ENCODE data around the gene LRP5. TPM values are rescaled to one million over a fixed set of nuclear protein-coding genes. Genes with fewer than 3 reads are reported as not detected.

Gene LRP5
- total RNA-seq, 1 experiment from 2014 or later: 0.07 TPM

GRCh38 chr11:68309621-68310185 is 2.7 kb upstream of the LRP5 start:
- no peak overlapping the region for H3K4me2 ChIP-seq (ENCODE audit: low read depth, low read length, poor library complexity, severe bottlenecking)

GRCh38 chr11:68311160-68312116 is 953 bp upstream of the LRP5 start:
- H3K27me3 ChIP-seq (ENCODE audit: low read length): no peaks in the 10 kb centered on the region
- H3K27ac ChIP-seq (ENCODE audit: low read length): no peak overlapping the region
- no peak overlapping the region for H3K4me3 ChIP-seq (ENCODE audit: low read length)
- no peaks in the 10 kb centered on the region for H3K36me3 ChIP-seq (ENCODE audit: insufficient read depth, low read length)
- no peak overlapping the region for H2AFZ ChIP-seq (ENCODE audit: low read length)
- no peak overlapping the region for H3K4me2 ChIP-seq (ENCODE audit: low read depth, low read length, poor library complexity, severe bottlenecking)
- H3K9me2 ChIP-seq (replicated peaks; ENCODE audit: insufficient read depth, low read length): no peaks in the 10 kb centered on the region
- no peak for DNase-seq
- no peaks in the 10 kb centered on the region for H3K9me3 ChIP-seq (ENCODE audit: low read length)
- no peak overlapping the region for H3K9ac ChIP-seq (ENCODE audit: low read length)
- no peaks in the 10 kb centered on the region for H3K79me2 ChIP-seq (ENCODE audit: low read length)
- no peaks in the 10 kb centered on the region for H3K4me1 ChIP-seq (ENCODE audit: low read length)
- H4K20me1 ChIP-seq (ENCODE audit: insufficient read depth, low read depth, low read length): no peaks in the 10 kb centered on the region

More at GRCh38 chr11:68309621-68310185, 2.7 kb upstream of the LRP5 start:
- Histone ChIP-seq H3K4me3 (ENCODE audit: low read length) (no peak overlapping the region), H3K9ac (ENCODE audit: low read length) (no peak overlapping the region), H3K36me3 (ENCODE audit: insufficient read depth, low read length) (no peaks in the 10 kb centered on the region), H3K27ac (ENCODE audit: low read length) (no peak overlapping the region), H3K79me2 (ENCODE audit: low read length) (no peaks in the 10 kb centered on the region), H3K4me1 (ENCODE audit: low read length) (no peaks in the 10 kb centered on the region), H3K9me3 (ENCODE audit: low read length) (no peaks in the 10 kb centered on the region), H3K9me2 (replicated peaks; ENCODE audit: insufficient read depth, low read length) (no peaks in the 10 kb centered on the region), H2AFZ (ENCODE audit: low read length) (no peak overlapping the region), H3K27me3 (ENCODE audit: low read length) (no peaks in the 10 kb centered on the region), H4K20me1 (ENCODE audit: insufficient read depth, low read depth, low read length) (no peaks in the 10 kb centered on the region)
- DNase-seq: no peak

GRCh38 chr11:68312780-68313573 is 586 bp downstream of the LRP5 start:
- Histone ChIP-seq H3K9ac (ENCODE audit: low read length) (no peak overlapping the region), H3K4me3 (ENCODE audit: low read length) (no peak overlapping the region), H3K79me2 (ENCODE audit: low read length) (no peaks in the 10 kb centered on the region), H4K20me1 (ENCODE audit: insufficient read depth, low read depth, low read length) (no peaks in the 10 kb centered on the region), H3K27ac (ENCODE audit: low read length) (no peak overlapping the region), H3K9me3 (ENCODE audit: low read length) (no peaks in the 10 kb centered on the region), H3K4me2 (ENCODE audit: low read depth, low read length, poor library complexity, severe bottlenecking) (no peak overlapping the region), H3K36me3 (ENCODE audit: insufficient read depth, low read length) (no peaks in the 10 kb centered on the region), H3K4me1 (ENCODE audit: low read length) (no peaks in the 10 kb centered on the region), H3K9me2 (replicated peaks; ENCODE audit: insufficient read depth, low read length) (no peaks in the 10 kb centered on the region), H2AFZ (ENCODE audit: low read length) (no peak overlapping the region), H3K27me3 (ENCODE audit: low read length) (no peaks in the 10 kb centered on the region)
- DNase-seq: no peak

GRCh38 chr11:68313574-68314202 is 1.3 kb downstream of the LRP5 start:
- H3K4me1 ChIP-seq (ENCODE audit: low read length): no peaks in the 10 kb centered on the region
- H3K9me2 ChIP-seq (replicated peaks; ENCODE audit: insufficient read depth, low read length): no peaks in the 10 kb centered on the region
- H4K20me1 ChIP-seq (ENCODE audit: insufficient read depth, low read depth, low read length): no peaks in the 10 kb centered on the region
- no peaks in the 10 kb centered on the region for H3K27me3 ChIP-seq (ENCODE audit: low read length)
- no peak overlapping the region for H3K4me3 ChIP-seq (ENCODE audit: low read length)
- DNase-seq: no peak
- no peaks in the 10 kb centered on the region for H3K79me2 ChIP-seq (ENCODE audit: low read length)
- no peak overlapping the region for H3K27ac ChIP-seq (ENCODE audit: low read length)
- no peak overlapping the region for H3K9ac ChIP-seq (ENCODE audit: low read length)
- no peak overlapping the region for H3K4me2 ChIP-seq (ENCODE audit: low read depth, low read length, poor library complexity, severe bottlenecking)
- no peak overlapping the region for H2AFZ ChIP-seq (ENCODE audit: low read length)
- H3K36me3 ChIP-seq (ENCODE audit: insufficient read depth, low read length): no peaks in the 10 kb centered on the region
- no peaks in the 10 kb centered on the region for H3K9me3 ChIP-seq (ENCODE audit: low read length)

GRCh38 chr11:68314203-68315170 is 2.1 kb downstream of the LRP5 start:
- H3K27ac ChIP-seq (ENCODE audit: low read length): no peak overlapping the region
- H2AFZ ChIP-seq (ENCODE audit: low read length): no peak overlapping the region
- no peak overlapping the region for H3K4me2 ChIP-seq (ENCODE audit: low read depth, low read length, poor library complexity, severe bottlenecking)
- no peaks in the 10 kb centered on the region for H3K36me3 ChIP-seq (ENCODE audit: insufficient read depth, low read length)
- no peaks in the 10 kb centered on the region for H3K27me3 ChIP-seq (ENCODE audit: low read length)
- H3K9me3 ChIP-seq (ENCODE audit: low read length): no peaks in the 10 kb centered on the region
- no peak for DNase-seq
- no peaks in the 10 kb centered on the region for H3K79me2 ChIP-seq (ENCODE audit: low read length)
- H4K20me1 ChIP-seq (ENCODE audit: insufficient read depth, low read depth, low read length): no peaks in the 10 kb centered on the region
- no peaks in the 10 kb centered on the region for H3K9me2 ChIP-seq (replicated peaks; ENCODE audit: insufficient read depth, low read length)
- H3K4me1 ChIP-seq (ENCODE audit: low read length): no peaks in the 10 kb centered on the region
- no peak overlapping the region for H3K4me3 ChIP-seq (ENCODE audit: low read length)
- H3K9ac ChIP-seq (ENCODE audit: low read length): no peak overlapping the region

GRCh38 chr11:68315171-68315920 is 3.0 kb downstream of the LRP5 start:
- Histone ChIP-seq H3K27me3 (ENCODE audit: low read length) (no peaks in the 10 kb centered on the region), H3K36me3 (ENCODE audit: insufficient read depth, low read length) (no peaks in the 10 kb centered on the region), H3K79me2 (ENCODE audit: low read length) (no peaks in the 10 kb centered on the region), H3K9ac (ENCODE audit: low read length) (no peak overlapping the region), H2AFZ (ENCODE audit: low read length) (no peak overlapping the region), H3K27ac (ENCODE audit: low read length) (no peak overlapping the region), H3K4me2 (ENCODE audit: low read depth, low read length, poor library complexity, severe bottlenecking) (no peak overlapping the region), H3K4me3 (ENCODE audit: low read length) (no peak overlapping the region), H3K4me1 (ENCODE audit: low read length) (no peaks in the 10 kb centered on the region), H3K9me3 (ENCODE audit: low read length) (no peaks in the 10 kb centered on the region), H3K9me2 (replicated peaks; ENCODE audit: insufficient read depth, low read length) (no peaks in the 10 kb centered on the region), H4K20me1 (ENCODE audit: insufficient read depth, low read depth, low read length) (no peaks in the 10 kb centered on the region)
- no peak for DNase-seq

All from Karpas-422 (cell line).